H1 (cell line): ENCODE measurements around the gene ADCY3. TPM values are rescaled to one million over a fixed set of nuclear protein-coding genes. Genes with fewer than 3 reads are reported as not detected.

Source experiments
- CTCF ChIA-PET: fragments of 300-600 bp; sonication (Branson Sonifier 250); formaldehyde crosslinking; loops from one replicate; lab custom pipeline; 2021; ENCODE audit not compliant: partially characterized antibody; lab: Charles Lee
- POLR2A ChIA-PET: fragments of 300-600 bp; sonication (Branson Sonifier 250); formaldehyde crosslinking; loops from one replicate; lab custom pipeline; 2021; ENCODE audit warnings: inconsistent platforms; ENCODE audit not compliant: partially characterized antibody; lab: Charles Lee
- DNase-seq, 2 experiments: peaks; one replicate each; pipeline versions ENCODE4 v3.0.0 to v3.0.0-alpha.2; 2010 to 2022; ENCODE audit warnings: low spot score in 2 of 2, low read depth in 1 of 2, mixed read lengths in 1 of 2
- FAIRE-seq: peaks from 2 replicates; lab custom pipeline; 2011; peaks lifted over from hg19 to GRCh38; lab: Jason Lieb, UNC
- H2AFZ ChIP-seq: 2 replicates; pipeline ENCODE4 v1.8.1; 2012; ENCODE audit warnings: low read length, inconsistent platforms
- H2AK5ac ChIP-seq: 2 replicates; pipeline ENCODE4 v1.6.1; 2013; ENCODE audit warnings: low read depth, low read length
- H2BK120ac ChIP-seq: replicated peaks from 2 replicates; pipeline ENCODE3; 2013; ENCODE audit warnings: low read depth, low read length, inconsistent platforms
- H2BK12ac ChIP-seq: 2 replicates; pipeline ENCODE4 v1.6.1; 2013; ENCODE audit warnings: low read depth, low read length
- H2BK15ac ChIP-seq: 2 replicates; pipeline ENCODE4 v1.6.1; 2013; ENCODE audit warnings: low read length
- H2BK20ac ChIP-seq: 2 replicates; pipeline ENCODE4 v1.6.1; 2013; ENCODE audit warnings: low read length
- H2BK5ac ChIP-seq: 2 replicates; pipeline ENCODE4 v1.6.1; 2013; ENCODE audit warnings: low read depth, low read length
- H3K14ac ChIP-seq: 2 replicates; pipeline ENCODE4 v1.6.1; 2013; ENCODE audit warnings: inconsistent platforms; ENCODE audit not compliant: insufficient read length
- H3K18ac ChIP-seq: 2 replicates; pipeline ENCODE4 v1.6.1; 2013; ENCODE audit warnings: low read length; ENCODE audit errors: extremely low read depth
- H3K23ac ChIP-seq: 2 replicates; pipeline ENCODE4 v1.6.1; 2013; ENCODE audit warnings: inconsistent platforms; ENCODE audit not compliant: insufficient read length
- H3K23me2 ChIP-seq: 2 replicates; pipeline ENCODE4 v1.6.1; 2013; ENCODE audit warnings: low read depth, low read length
- H3K27ac ChIP-seq: 2 replicates; pipeline ENCODE4 v1.6.1; 2011; ENCODE audit warnings: low read depth, low read length, inconsistent platforms
- H3K27me3 ChIP-seq, 4 experiments: replicated peaks in 1 of 4; 1 replicate in 1 of 4; 2 replicates in 3 of 4; pipeline versions ENCODE4 v1.6.1 to v1.8.1; 2011 to 2013; ENCODE audit warnings: low read length in 3 of 4, mild to moderate bottlenecking in 3 of 4, inconsistent platforms in 2 of 4, mixed read lengths in 2 of 4, moderate library complexity in 1 of 4; ENCODE audit not compliant: control insufficient read depth in 3 of 4, insufficient read depth in 3 of 4; ENCODE audit errors: extremely low read depth in 1 of 4
- H3K36me3 ChIP-seq, 4 experiments: 2 replicates each; pipeline versions ENCODE4 v1.6.1 to v1.8.1; 2011 to 2013; ENCODE audit warnings: mild to moderate bottlenecking in 4 of 4, low read length in 3 of 4, moderate library complexity in 2 of 4, control low read depth in 1 of 4, inconsistent platforms in 1 of 4; ENCODE audit not compliant: insufficient read depth in 4 of 4, control insufficient read depth in 2 of 4
- H3K4ac ChIP-seq: replicated peaks from 2 replicates; pipeline ENCODE3; 2013; ENCODE audit warnings: low read length, low read depth, mixed read lengths, inconsistent platforms; ENCODE audit not compliant: insufficient read length
- H3K4me1 ChIP-seq, 4 experiments: replicated peaks in 1 of 4; 1 replicate in 1 of 4; 2 replicates in 3 of 4; pipeline versions ENCODE4 v1.6.1 to v1.8.1; 2011 to 2013; ENCODE audit warnings: low read length in 3 of 4, inconsistent platforms in 2 of 4, mixed read lengths in 1 of 4; ENCODE audit not compliant: insufficient read depth in 4 of 4, control insufficient read depth in 3 of 4
- H3K4me2 ChIP-seq, 2 experiments: 2 replicates each; pipeline versions ENCODE4 v1.6.1 to v1.8.1; 2011 to 2013; ENCODE audit warnings: low read depth in 2 of 2, low read length in 2 of 2, control low read depth in 1 of 2, inconsistent platforms in 1 of 2, mild to moderate bottlenecking in 1 of 2; ENCODE audit not compliant: insufficient read depth in 1 of 2
- H3K4me3 ChIP-seq, 4 experiments: fragments of 200-600, 300-600 bp in 1 of 4; sonication (generic), shearing (Covaris generic), sonication (Bioruptor Twin) in 1 of 4; 2 replicates each; pipeline versions ENCODE4 v1.5.1 to v1.8.1; 2011 to 2016; ENCODE audit warnings: low read length in 4 of 4, low read depth in 3 of 4, control low read depth in 2 of 4, inconsistent platforms in 2 of 4, mild to moderate bottlenecking in 2 of 4, mixed read lengths in 1 of 4, moderate library complexity in 1 of 4; ENCODE audit not compliant: insufficient read depth in 2 of 4; ENCODE audit errors: extremely low read depth in 1 of 4
- H3K56ac ChIP-seq: replicated peaks from 2 replicates; pipeline ENCODE3; 2013; ENCODE audit warnings: low read depth, mild to moderate bottlenecking, mixed read lengths, low read length, inconsistent platforms; ENCODE audit not compliant: insufficient read length
- H3K79me1 ChIP-seq: 2 replicates; pipeline ENCODE4 v1.6.1; 2013; ENCODE audit warnings: low read depth, low read length, control low read depth
- H3K79me2 ChIP-seq, 2 experiments: 2 replicates each; pipeline versions ENCODE4 v1.6.1 to v1.8.1; 2012 to 2013; ENCODE audit warnings: low read length in 2 of 2, mild to moderate bottlenecking in 2 of 2, inconsistent platforms in 1 of 2; ENCODE audit not compliant: insufficient read depth in 2 of 2, control insufficient read depth in 1 of 2
- H3K9ac ChIP-seq, 4 experiments: replicated peaks in 1 of 4; 1 replicate in 1 of 4; 2 replicates in 3 of 4; pipeline versions ENCODE4 v1.6.1 to v1.8.1; 2011 to 2013; ENCODE audit warnings: low read depth in 3 of 4, low read length in 3 of 4, control low read depth in 2 of 4, mild to moderate bottlenecking in 2 of 4, moderate library complexity in 2 of 4, inconsistent platforms in 1 of 4; ENCODE audit errors: extremely low read depth in 1 of 4
- H3K9me3 ChIP-seq, 2 experiments: 2 replicates each; pipeline versions ENCODE4 v1.6.1 to v1.8.1; 2012 to 2013; ENCODE audit warnings: mild to moderate bottlenecking in 2 of 2, moderate library complexity in 2 of 2, control low read depth in 1 of 2, inconsistent platforms in 1 of 2, low read depth in 1 of 2, low read length in 1 of 2, mixed read lengths in 1 of 2; ENCODE audit not compliant: insufficient read depth in 2 of 2
- H4K20me1 ChIP-seq, 2 experiments: replicated peaks in 1 of 2; 2 replicates each; pipeline versions ENCODE3 to v1.8.1; 2011 to 2013; ENCODE audit warnings: inconsistent platforms in 2 of 2, low read length in 2 of 2, mild to moderate bottlenecking in 1 of 2; ENCODE audit not compliant: insufficient read depth in 2 of 2, control insufficient read depth in 1 of 2
- H4K5ac ChIP-seq: 2 replicates; pipeline ENCODE4 v1.6.1; 2013; ENCODE audit warnings: low read length, low read depth, mixed read lengths, inconsistent platforms; ENCODE audit not compliant: insufficient read length
- H4K8ac ChIP-seq: 2 replicates; pipeline ENCODE4 v1.8.0; 2013; ENCODE audit warnings: mild to moderate bottlenecking, moderate library complexity, low read length, inconsistent platforms; ENCODE audit not compliant: insufficient read depth; ENCODE audit errors: extremely low read depth
- H4K91ac ChIP-seq: replicated peaks from 2 replicates; pipeline ENCODE3; 2013; ENCODE audit warnings: low read length, mixed read lengths, inconsistent platforms; ENCODE audit not compliant: insufficient read length
- ATF2 ChIP-seq: IDR thresholded peaks from 2 replicates; pipeline ENCODE4 v1.6.1; 2012; ENCODE audit warnings: low read length, inconsistent platforms
- CTCF ChIP-seq, 3 experiments: IDR thresholded peaks; 1 replicate in 2 of 3; 2 replicates in 1 of 3; pipeline versions ENCODE4 v1.5.1 to v1.6.1; 2011; ENCODE audit warnings: low read length in 3 of 3, mild to moderate bottlenecking in 3 of 3, inconsistent platforms in 2 of 3, low read depth in 1 of 3, moderate library complexity in 1 of 3; ENCODE audit not compliant: insufficient read depth in 1 of 3; ENCODE audit errors: control extremely low read depth in 1 of 3
- HDAC2 ChIP-seq, 2 experiments: fragments of 300-600 bp in 1 of 2; sonication (generic) in 1 of 2; IDR thresholded peaks; 2 replicates each; pipeline ENCODE4 v1.6.1; 2011 to 2012; ENCODE audit warnings: low read depth in 2 of 2, low read length in 2 of 2, mild to moderate bottlenecking in 2 of 2, moderate library complexity in 2 of 2, borderline replicate concordance in 1 of 2, inconsistent platforms in 1 of 2
- JUN ChIP-seq: IDR thresholded peaks from 2 replicates; pipeline ENCODE4 v1.6.1; 2011; ENCODE audit warnings: low read depth, mild to moderate bottlenecking, improper control_type of control experiment, low read length
- SIN3A ChIP-seq, 2 experiments: IDR thresholded peaks in 1 of 2; conservative IDR thresholded peaks in 1 of 2; 2 replicates each; pipeline ENCODE4 v1.6.1; 2011 to 2012; ENCODE audit warnings: low read length in 2 of 2, improper control_type of control experiment in 1 of 2, low read depth in 1 of 2, mild to moderate bottlenecking in 1 of 2
- SP1 ChIP-seq: IDR thresholded peaks from 2 replicates; pipeline ENCODE4 v1.6.1; 2011; ENCODE audit warnings: low read depth, low read length
- YY1 ChIP-seq: IDR thresholded peaks from 2 replicates; pipeline ENCODE4 v1.6.1; 2011; ENCODE audit warnings: low read depth, mild to moderate bottlenecking, low read length
- ZNF274 ChIP-seq: IDR thresholded peaks from 2 replicates; pipeline ENCODE4 v1.7.0; 2012; ENCODE audit warnings: low read length, borderline replicate concordance; ENCODE audit errors: extremely low read depth
- WGBS, 2 experiments: shearing (Covaris generic) in 1 of 2; methylation state at CpG; one replicate each; pipeline versions ENCODE4 v1.1.6 to v1.1.7; 2013 to 2015; ENCODE audit warnings: low lambda C conversion rate in 2 of 2, mixed read lengths in 2 of 2, inconsistent platforms in 1 of 2, low coverage in 1 of 2, missing lambda C conversion rate in 1 of 2; ENCODE audit not compliant: insufficient replicate concordance in 2 of 2, insufficient coverage in 1 of 2, insufficient read length in 1 of 2; ENCODE audit errors: extremely low coverage in 1 of 2, missing lambda C conversion rate in 1 of 2; 5-methylcytosine and 5-hydroxymethylcytosine counted together
- polyA plus RNA-seq, 7 experiments: library from polyadenylated mRNA; depleted of rRNA in 3 of 7; stranded (reverse) in 5 of 7; unstranded in 2 of 7; fragments of >200 nt in 5 of 7; fragments of 200-250 nt in 2 of 7; gene quantifications; 1 replicate in 5 of 7; 2 replicates in 1 of 7; 4 replicates in 1 of 7; pipeline versions ENCODE4 v1.2.1 to v1.2.3, GENCODE V29; 2011 to 2013; ENCODE audit warnings: missing spikeins in 2 of 7, mixed read lengths in 2 of 7
- total RNA-seq: library from RNA; stranded (reverse); fragmentation: NEBNext Ultra II Directional; extraction: Animal tissue kit (Norgen Biotek cat#: 25700); gene quantifications from 2 replicates; pipeline ENCODE4 v1.2.1, GENCODE V29; 2021

ADCY3 gene
- total and polyA plus RNA-seq, 2 of the 8 experiments (the other 6 are each of a cell fraction or from before 2014, with no cell fraction given), result 45.1 to 52.9 TPM

- Histone ChIP-seq H3K14ac (no peak overlapping the region), H3K79me1 (no peaks in the 10 kb centered on the region; the same call in 1 of the 2 replicates), H4K5ac (no peak overlapping the region), H3K36me3 (peaks cover 0 to 14% (median 2%) of the 10 kb centered on the region in 4 experiments; a peak in 4 of 8 replicates), H3K4me3 (no peak overlapping the region), H3K79me2 (no peaks in the 10 kb centered on the region; a peak in 1 of 4 replicates), H2BK5ac (no peak overlapping the region), H3K56ac (no peak overlapping the region), H3K9ac (no peak overlapping the region), H3K4me1 (peaks cover 0 to 4% (median 3%) of the 10 kb centered on the region in 4 experiments; a peak in 4 of 7 replicates), H4K20me1 (no peaks in the 10 kb centered on the region), H3K23me2 (no peaks in the 10 kb centered on the region), H2AFZ (no peak overlapping the region), H3K18ac (no peak overlapping the region), H2BK15ac (no peak overlapping the region), H3K4me2 (no peak overlapping the region), H2AK5ac (no peak overlapping the region), H3K9me3 (peaks cover 2 to 8% of the 10 kb centered on the region in 2 experiments; a peak in 1 of 4 replicates), H2BK120ac (no peak overlapping the region), H3K27ac (no peak overlapping the region), H4K91ac (no peak overlapping the region), H2BK12ac (no peak overlapping the region), H4K8ac (no peak overlapping the region), H2BK20ac (no peak overlapping the region), H3K4ac (no peak overlapping the region), H3K27me3 (no peaks in the 10 kb centered on the region), H3K23ac (no peak overlapping the region)
- DNase-seq (no peak), FAIRE-seq (no peak)
- 94% methylated on average over 3 of the region's 5 CpGs; no CpG with 5 or more reads in 1 of the 2 experiments for WGBS, 2 experiments
- ChIA-PET POLR2A (no interaction called here), CTCF (interaction anchor here (0.6 to 4.0 kb wide), 3 partner anchors 11 to 53 kb away, joined by 3 to 20 read pairs (median 5); no protein-coding TSS in a partner anchor)
- TF ChIP-seq ATF2, result no peak
- no peak for TF ChIP-seq YY1
- TF ChIP-seq HDAC2 (IDR thresholded peaks at IDR 0.05; ENCODE audit: borderline replicate concordance in 1 of 2, low read depth in 2 of 2, low read length in 2 of 2), result no peak
- no peak for TF ChIP-seq ZNF274
- TF ChIP-seq SP1, result no peak
- no peak for TF ChIP-seq CTCF (IDR thresholded peaks at IDR 0.05; ENCODE audit: control extremely low read depth in 1 of 3, insufficient read depth in 1 of 3, low read depth in 1 of 3, low read length in 3 of 3)
- TF ChIP-seq JUN, result no peak
- TF ChIP-seq SIN3A (conservative IDR thresholded peaks at IDR 0.05 in 1 of 2, IDR thresholded peaks at IDR 0.05 in 1 of 2; ENCODE audit: low read depth in 1 of 2, low read length in 2 of 2), result no peak
These were observed 82.0 kb downstream of the ADCY3 start for GRCh38 chr2:24837996-24838513.
